Right forelimb (tissue), 1 donor: Measurements from ENCODE around the gene TARBP1.
"Not testable (repeated sequence)": the region's sequence is repeated elsewhere in the genome, so short reads cannot be mapped to it uniquely, and the experiment has no call there.

Source experiments
- DNase-seq: peaks from one replicate; pipeline ENCODE4 v3.0.0-alpha.2; 2018

The TARBP1 gene

DNA sequence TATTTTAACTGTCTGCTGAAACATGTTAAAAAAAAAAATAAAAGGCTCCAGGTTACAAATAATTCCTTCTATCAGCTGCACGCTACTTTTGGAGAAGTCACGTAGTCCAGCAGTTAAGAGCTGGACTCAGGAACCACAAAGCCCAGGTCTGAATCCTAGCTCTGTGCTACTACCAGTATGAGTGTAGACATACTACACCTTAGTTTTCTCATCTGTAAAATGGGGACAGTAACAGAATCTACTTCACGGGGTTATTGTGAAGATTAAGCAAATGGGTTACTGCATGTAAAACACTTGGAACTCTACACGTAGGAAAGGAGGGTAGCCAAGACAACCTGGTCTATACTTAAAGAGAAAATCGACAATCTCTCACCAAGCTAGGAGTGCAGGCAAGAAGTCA is 48.3 kb downstream of the TARBP1 start:
- no peak for DNase-seq

- DNase-seq, result no peak
Measured at GRCh38 chr1:234429434-234429806, 49.6 kb downstream of the TARBP1 start.

DNA sequence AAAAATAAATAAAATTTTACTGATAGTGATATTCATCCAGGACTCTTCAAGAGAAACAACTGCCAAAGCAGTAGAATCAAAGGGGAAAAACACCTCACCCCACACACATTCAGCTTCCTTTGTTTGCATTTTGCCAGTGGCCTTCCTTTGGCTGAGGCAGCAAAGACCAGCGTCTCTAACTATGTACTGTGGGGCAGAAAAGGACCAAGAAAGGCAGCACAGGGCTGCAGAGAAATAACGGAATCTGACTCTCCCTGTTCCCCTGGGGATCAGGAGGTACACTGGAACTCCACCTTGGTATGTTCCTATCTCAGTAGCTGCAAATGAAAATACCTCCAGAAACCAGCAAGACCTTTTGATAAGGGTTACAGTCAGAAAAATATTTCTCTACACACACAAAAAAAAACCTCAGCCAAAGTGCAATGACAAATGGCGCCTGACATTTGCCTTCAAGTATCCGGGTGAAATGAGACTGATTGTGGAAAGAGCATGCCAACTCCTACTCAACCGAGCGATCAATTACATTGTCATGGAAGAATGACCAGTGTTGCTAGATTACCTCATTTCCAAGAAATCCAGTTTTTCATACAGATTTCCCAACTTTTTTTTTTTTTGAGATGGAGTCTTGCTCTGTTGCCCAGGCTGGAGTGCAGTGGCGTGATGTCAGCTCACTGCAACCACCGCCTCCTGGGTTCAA is 50.9 kb downstream of the TARBP1 start:
- no peak for DNase-seq

GRCh38 chr1:234413990-234414389 is 65.0 kb downstream of the TARBP1 start:
- no peak for DNase-seq

- no peak for DNase-seq
Measured at GRCh38 chr1:234413485-234413884, 65.5 kb downstream of the TARBP1 start.

GRCh38 chr1:234412830-234413229 is 66.1 kb downstream of the TARBP1 start:
- DNase-seq, result no peak

GRCh38 chr1:234409328-234409727 is 69.7 kb downstream of the TARBP1 start:
- DNase-seq, result no peak

DNA sequence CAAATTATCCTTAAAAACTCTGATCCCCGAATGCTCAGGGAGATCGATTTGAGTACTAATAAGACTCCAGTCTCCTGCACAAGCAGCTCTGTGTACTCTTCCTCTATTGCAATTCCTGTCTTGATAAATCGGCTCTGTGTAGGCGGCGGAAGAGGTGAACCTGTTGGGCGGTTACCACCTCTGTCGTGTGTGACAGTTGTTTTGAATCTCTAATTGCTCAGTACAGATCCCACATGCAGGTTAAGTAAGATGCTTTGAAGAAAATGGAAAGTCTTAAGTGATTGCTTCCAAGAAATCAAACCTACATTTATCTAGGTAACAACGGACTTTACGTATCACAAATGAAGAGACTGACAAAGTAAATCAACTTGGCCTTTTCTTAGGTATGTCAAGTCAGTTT is 70.2 kb downstream of the TARBP1 start:
- no peak for DNase-seq

GRCh38 chr1:234406871-234407270 is 72.1 kb downstream of the TARBP1 start:
- no peak for DNase-seq

- no peak for DNase-seq
Measured at GRCh38 chr1:234405676-234406075, 73.3 kb downstream of the TARBP1 start.

GRCh38 chr1:234402939-234403338 is 76.0 kb downstream of the TARBP1 start:
- no peak for DNase-seq

DNA sequence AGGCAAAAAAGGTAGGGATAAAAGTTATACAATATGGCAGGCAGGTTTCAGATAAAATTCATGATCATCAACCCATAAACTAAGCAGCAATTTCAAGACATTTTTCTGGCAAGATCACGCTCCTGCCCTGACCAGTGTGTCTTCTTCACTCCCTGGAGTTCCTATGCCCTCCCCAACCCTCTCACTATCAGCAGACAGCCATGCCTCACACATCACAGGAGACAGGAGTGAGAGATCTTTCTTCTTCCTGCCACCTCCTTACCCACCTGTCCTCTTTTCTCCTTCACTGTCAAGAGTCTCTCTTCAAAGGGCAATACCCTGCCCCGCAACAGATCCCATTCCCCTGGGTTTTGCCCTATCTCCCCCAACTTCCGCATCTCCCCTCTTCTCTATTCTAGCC is 77.3 kb downstream of the TARBP1 start:
- no peak for DNase-seq

DNA sequence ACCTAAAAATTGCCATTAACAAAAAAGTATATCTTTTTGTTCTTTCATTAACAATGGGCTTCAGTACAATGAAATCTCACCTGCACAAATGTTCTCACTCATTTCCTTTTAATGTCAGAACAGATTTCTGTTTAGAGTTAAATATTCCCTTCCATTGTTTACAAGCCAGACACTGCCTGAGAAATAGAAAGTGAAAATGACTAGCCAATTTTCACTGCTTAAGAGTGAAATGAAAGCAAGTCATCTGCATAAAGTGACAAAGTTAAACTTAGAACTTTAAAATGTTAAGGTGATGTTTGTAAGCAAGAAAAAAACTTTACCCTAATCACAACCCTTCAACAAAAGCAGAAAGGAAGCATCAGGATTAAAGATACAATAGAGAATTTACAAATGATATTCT is 78.2 kb downstream of the TARBP1 start:
- DNase-seq, result no peak

DNA sequence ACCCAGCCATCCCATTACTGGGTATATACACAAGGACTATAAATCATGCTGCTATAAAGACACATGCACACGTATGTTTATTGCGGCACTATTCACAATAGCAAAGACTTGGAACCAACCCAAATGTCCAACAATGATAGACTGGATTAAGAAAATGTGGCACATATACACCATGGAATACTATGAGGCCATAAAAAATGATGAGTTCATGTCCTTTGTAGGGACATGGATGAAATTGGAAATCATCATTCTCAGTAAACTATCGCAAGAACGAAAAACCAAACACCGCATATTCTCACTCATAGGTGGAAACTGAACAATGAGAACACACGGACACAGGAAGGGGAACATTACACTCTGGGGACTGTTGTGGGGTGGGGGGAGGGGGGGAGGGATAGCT is 79.5 kb downstream of the TARBP1 start:
- DNase-seq, result not testable (repeated sequence)

- no peak for DNase-seq
Measured at GRCh38 chr1:234398849-234399381, 80.1 kb downstream of the TARBP1 start.

- DNase-seq, result no peak
Measured at GRCh38 chr1:234397732-234398131, 81.2 kb downstream of the TARBP1 start.

DNA sequence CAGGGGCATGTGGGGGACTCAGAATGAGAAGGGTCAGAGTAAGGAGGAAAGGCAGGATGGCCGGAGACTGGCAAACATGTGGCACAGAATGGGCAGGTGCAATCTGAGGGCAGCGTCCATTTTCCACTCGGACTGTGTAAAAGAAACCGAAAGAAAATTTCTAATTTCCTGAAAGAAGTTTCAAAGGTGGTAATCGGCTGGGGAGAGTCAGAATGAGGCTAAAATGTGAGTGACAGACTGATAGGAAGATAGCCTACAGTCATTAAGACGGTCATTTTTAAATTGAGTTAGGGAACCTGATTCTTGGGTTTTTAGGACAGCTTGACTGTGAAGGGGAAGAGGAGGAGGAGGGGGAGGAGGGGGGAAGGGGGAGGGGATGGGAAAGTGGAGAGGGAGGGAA is 82.1 kb downstream of the TARBP1 start:
- no peak for DNase-seq

GRCh38 chr1:234396092-234396491 is 82.9 kb downstream of the TARBP1 start:
- DNase-seq, result no peak

DNA sequence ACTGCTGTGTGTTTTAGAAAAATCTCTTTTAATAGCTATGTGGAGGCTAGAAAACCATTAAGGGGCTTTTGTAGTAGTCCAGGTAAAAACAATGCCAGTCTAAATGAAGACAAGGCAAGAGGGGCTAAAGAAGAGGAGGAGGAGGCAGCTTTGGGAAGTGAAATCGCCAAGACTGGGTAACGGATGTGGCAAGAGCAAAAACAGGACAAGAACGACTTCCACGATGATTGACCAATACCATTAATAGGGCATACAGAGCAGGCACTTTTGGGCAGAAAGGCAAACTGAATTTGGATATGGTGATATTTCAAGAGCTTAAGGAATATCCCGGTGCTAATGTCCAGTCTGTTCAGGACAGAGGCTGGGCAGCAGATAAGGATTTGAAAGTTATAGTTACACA is 83.7 kb downstream of the TARBP1 start:
- no peak for DNase-seq

GRCh38 chr1:234393190-234393589 is 85.8 kb downstream of the TARBP1 start:
- no peak for DNase-seq

- no peak for DNase-seq
Measured at GRCh38 chr1:234388094-234388493, 90.9 kb downstream of the TARBP1 start.

DNA sequence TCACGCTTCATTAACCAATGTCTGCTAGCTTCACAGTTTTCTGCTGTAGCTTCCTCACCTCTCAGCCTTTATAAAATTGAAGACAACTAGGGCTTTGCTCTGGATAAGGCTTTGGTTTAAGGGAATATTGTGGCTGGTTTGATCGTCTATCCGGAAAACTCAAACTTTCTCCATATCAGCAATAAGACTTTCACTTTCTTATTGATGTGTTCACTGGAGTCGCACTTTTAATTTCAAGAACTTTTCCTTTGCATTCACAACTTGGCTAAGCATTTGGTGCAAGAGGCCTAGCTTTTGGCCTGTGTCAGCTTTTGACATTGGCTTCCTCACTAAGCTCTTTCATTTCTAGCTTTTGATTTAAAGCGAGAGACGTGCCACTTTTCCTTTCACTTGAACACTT is 92.9 kb downstream of the TARBP1 start:
- DNase-seq, result no peak

DNA sequence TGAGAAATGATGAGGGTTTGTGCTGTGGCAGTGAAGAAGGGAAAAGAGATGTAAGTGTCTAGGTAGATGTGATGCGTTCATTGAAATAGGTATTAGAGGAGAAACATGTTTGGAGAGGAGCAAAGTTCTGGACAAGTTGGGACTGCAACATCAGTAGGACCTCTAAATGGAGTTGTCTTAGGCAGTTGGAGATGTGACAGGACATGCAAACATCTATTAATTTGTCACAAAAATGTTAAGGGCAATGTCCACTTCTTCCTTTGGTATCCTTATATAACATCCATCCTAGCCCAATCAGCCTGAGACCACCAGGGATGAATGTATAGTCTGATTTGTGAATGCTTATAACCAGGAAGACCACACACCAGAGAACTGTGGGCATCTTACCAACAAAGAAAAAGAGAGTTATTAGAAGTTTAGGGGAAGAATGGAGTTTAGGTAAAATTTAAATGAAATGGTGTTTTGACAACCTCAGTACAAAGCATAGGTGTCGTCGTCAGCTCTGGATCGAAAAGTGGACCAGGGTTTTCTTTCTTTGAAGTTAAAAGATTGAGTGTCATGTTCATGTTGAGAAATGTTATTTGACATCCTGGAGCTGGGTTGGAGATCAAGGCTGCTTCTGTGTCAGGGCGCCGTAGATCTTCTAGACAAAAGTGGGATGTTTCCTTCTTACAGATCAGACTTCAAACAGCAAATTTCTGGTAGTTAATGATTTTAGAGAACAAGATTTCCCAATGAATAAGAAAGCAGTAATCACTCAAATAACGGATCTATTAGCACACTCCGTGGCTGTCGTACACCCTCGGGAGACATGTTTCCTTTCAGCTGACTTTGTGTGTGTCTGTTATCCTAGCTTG is 97.1 kb downstream of the TARBP1 start:
- DNase-seq, result no peak

DNA sequence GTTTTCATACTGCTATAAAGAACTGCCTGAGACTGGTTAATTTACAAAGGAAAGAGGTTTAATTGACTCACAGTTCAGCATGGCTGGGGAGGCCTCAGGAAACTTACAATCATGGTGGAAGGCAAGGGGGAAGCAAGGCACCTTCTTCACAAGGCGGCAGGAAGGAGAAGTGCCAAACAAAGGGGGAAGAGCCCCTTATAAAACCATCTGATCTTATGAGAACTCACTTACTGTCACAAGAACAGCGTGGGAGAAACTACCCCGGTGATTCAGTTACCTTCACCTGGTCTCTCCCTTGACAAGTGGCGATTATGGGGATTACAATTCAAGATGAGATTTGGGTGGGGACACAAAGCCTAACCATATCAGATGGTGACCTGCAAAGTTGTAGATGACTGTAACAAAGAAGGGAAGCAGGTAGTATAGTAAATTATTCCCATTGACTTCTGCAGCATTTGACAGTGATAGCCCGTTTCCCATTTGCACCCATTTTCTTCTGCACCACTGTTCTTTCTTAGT is 99.3 kb downstream of the TARBP1 start:
- not testable (repeated sequence) for DNase-seq
